HG03571 (cell line): ENCODE data around the gene LY6G6F.

Experiments
- ATAC-seq: cut with Tn5 transposase; IDR thresholded peaks from one replicate; pipeline ENCODE4 v1.9.1; 2021; ENCODE audit not compliant: unreplicated experiment

LY6G6F gene

DNA sequence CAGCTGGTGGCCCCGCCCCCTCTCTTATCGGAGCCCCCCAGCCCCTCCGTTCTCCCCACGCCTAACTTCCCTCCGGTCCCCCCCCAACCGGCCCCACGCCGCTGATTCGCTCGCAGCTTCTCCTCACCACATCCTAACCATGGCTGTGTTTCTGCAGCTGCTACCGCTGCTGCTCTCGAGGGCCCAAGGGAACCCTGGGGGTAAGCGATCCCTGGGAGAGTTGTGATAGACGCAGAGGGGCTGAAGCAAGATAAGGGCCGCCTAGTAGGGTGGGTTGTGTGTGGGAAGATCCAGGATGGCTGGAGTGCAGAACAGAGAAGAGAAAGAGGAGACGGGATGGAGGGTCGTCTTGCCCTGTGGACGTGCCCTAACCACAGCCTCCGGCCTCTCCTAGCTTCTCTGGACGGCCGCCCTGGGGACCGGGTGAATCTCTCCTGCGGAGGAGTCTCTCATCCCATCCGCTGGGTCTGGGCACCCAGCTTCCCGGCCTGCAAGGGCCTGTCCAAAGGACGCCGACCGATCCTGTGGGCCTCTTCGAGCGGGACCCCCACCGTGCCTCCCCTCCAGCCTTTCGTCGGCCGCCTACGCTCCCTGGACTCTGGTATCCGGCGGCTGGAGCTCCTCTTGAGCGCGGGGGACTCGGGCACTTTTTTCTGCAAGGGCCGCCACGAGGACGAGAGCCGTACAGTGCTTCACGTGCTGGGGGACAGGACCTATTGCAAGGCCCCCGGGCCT, 16.7 kb downstream of the LY6G6F start, which contains the start of gene MPIG6B:
Gene MPIG6B, plus strand, starts transcription at position 129 of the 735 bp plus-strand sequence. Its CDS starts 11 bp downstream, at position 140.
- ATAC-seq: no peak

DNA sequence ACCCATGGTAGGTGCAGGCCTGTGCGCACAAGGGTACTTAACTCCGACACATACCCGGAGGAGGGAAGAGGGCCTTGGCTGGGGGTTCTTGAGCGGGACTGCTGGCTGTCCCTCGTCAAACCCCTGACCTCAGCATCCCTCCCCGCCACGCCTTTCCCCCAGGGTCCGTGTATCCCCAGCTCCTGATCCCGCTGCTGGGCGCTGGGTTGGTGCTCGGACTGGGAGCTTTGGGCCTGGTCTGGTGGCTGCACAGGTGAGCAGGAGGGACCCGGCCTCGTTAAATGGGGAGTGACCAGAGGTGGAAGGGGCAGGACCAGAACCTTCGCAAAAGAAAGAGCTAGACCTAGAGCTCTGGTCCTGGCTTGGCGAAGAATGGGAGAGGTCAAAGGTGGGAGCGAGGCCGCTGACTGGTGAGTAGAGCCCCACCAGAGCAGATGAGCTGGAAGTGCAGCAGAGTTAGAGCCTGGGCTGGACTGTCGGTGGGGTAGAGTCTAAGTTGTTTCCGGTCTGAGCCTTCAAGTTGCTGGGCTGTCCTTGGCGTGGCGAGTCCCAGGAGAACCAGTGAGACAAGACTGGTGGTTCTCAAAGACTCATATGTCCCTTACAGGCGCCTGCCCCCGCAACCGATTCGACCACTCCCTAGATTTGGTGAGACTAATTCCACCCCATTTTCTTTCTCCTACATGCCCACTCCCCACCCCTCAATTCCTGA, 17.5 kb downstream of the LY6G6F start:
- ATAC-seq: no peak

DNA sequence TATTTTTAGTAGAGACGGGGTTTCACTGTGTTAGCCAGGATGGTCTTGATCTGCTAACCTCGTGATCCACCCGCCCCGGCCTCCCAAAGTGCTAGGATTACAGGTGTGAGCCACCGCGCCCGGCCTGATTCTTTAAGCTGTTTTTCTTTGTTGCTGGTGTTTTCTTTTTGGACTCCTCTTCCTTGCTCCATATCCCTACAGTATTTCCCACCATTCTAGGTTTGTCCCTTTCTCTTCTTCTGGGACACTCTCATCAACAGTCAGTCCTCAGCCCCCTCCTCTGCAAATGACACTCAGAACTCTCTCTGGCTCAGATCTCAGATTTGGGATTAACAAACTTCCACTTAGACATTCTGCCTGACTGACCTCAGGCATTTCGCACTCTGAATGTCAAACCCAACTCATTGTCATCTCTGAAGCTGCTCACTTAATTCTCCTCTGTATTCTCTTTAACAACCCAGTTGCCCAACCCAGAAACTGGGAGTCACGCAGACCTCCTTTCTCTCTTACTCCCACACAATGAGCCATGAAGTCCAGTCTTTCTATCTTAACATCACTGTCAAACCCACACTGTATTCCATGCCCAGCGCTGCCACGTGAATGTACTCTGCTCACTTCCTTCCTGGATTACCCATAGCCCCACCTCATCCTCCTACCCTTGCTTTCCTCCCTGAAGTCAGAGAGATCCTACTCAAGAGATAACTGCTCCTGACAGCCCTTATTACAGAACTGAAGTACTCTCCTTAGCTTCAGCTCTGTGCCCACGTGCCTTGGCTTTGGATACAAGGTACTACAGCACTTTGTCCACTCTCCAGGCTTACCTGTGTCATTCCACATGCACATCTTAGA, 19.1 kb downstream of the LY6G6F start:
- no peak for ATAC-seq

DNA sequence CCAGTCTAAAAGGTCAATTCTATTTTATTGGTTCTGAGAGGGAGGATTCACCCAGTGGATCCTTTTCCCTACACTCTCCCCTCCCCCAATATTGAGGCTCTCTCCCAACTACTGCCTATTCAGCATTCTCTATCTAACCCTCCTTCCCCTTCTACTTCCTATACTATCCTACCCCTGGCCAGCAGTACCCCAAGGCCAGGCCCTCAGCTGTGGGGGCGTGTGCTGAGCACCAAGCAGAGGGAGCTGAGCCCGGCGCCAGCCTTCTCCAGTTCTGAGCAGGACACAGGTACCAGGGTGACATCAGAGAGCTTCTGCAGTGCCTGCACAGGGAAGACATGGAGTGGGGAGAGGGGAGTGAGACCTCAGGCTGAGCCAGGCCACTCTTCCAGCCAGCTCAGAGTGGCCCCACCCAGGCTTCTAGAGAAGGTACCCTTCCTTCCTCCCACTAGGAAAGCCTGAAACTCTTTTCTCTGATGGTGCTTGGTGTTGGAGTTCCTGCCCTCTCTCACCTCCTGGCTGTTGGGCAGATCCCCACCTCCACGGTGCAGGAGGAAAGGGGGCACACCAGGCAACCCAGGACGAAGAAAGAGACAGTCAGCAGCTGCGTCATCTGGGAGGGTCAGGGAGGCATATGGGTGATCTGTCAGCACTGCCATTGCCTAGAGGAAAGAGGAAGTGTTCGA, 20.5 kb downstream of the LY6G6F start:
- no peak for ATAC-seq

DNA sequence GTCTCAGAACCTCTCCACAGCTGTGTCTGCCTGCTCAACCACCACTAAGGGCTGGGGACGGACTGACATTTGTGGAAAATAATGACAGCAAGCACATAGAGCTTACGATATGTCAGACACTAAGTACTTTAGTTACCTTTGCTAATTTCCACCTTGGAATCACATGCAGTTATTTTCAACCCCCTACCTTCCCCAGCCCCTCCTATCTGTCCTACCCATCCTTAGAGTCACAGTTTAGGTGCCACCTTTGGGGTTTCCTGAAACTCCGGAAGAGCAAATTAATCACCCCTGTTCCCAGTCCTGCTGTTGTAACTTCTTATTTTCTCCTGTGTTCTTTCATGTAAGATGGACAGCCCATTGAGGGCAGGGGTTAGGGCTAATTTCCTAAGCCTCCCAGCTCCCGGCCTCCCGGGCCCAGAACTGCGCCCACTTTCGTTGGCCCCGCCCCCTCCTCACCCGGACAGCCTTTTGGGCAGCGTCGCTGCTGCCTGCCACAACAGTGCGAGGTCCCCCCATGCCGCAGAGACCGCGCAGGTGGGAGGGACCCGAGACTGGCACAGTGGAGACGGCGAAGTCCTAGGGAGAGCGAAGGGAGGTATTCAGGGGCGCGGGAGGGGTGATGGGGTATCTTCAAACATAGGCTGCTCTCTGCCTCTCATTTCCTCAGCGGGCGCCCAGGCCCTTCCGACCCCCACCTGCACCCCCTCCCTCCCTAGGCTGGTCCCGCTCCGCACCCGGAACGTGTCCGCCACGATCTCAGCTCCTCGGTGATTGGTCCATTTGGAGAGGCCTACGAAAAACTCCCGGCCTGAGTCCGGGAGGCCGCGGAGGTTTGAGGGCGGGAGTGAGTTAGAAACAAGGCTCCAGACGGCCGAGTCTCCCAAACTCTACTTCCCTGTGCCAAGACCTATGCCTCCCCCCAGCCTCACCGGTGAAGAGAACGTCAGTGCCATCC, 21.3 kb downstream of the LY6G6F start:
- no peak for ATAC-seq

DNA sequence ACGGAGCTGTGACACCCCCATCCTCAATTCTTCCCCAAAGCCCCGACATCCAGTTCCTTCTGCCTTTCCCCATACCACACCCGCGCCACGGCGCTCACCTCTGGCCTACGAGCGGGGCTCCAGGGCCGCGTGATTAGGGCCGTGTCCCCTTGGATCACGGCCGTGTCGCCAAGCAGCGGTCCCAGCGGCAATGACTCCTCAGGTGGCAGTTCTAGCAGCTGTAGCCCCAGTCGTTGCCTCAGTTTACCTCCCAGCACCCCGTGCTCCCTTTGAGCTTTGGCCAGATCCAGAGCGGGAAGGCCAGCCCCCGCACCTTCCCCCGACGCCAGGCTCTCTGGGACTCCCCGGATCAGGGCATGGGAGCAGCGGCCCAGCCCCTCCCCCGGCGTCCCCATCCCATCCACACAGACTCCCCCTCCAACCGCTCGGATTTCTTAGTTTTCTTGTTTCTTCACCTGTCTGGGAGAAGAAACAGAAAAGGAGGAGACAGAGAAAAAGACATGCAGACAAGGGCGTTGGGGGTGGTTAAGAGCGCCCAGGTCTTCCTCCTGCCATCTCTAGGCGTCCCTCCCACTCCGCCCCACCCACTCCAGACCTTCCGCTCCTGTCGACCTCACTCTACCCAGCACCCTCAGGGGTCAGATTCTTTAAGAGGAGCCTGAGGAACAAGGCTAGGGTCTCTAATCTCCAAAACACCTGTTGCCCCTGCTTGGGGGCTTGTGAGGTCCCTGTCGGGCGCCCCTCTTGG, 22.3 kb downstream of the LY6G6F start, which contains the start of gene DDAH2:
Gene DDAH2, minus strand, starts transcription at position 533 of the 748 bp plus-strand sequence. Its CDS starts 138 bp downstream, at position 395.
- ATAC-seq: no peak

DNA sequence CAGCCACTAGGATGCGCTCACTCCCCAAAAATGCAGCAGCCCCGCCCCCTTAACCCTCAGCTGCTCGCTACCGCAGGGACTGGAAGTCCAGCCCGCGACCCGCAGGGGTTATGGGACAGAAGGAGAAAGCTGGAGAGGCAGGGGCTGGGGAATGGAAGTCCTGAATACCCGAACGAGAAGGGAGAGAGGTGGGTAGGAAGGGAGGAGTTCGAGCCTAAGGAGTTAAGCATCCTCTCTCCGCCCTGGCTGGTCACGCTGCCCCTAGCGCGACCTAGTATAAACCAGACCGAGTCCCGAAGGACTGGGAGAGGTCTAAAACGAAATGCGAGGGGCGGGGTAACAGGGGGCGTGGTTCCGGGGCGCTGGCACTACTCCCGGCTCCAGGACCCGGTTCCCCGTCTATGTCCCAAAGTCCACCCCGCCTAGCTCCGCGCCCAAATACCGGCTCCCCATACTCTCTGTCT, 22.9 kb downstream of the LY6G6F start:
- ATAC-seq: no peak

DNA sequence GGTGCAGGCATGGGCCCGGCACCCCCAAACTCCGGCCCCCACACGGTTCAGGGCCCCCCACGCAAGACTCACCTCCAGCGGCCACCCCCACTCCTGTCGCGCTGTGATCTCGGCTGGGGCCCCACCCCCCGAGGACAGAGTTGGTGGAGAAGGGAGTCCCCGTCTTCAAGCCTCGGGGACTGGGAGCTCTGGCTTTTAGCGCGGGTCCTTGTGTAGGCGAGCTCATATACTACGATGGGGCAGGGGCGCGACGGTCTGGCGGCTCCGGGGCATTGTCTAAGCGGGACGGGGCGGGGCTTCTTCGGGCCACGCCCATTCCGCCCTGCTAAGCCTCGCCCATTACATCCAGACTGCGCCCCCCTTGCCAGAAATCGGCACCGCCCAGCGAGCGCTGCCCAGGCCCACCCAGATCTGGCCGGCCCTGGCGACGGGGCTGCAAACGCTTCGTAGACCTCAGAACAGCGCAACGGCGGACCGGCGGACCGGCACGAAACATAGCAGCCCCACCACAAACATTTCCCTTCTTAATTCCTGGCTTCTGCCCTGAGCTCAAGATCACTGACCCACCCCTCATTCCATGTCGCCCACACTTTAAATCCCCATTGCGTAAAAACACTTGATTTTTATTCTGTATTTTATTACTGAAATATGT, 23.4 kb downstream of the LY6G6F start:
- no peak for ATAC-seq

DNA sequence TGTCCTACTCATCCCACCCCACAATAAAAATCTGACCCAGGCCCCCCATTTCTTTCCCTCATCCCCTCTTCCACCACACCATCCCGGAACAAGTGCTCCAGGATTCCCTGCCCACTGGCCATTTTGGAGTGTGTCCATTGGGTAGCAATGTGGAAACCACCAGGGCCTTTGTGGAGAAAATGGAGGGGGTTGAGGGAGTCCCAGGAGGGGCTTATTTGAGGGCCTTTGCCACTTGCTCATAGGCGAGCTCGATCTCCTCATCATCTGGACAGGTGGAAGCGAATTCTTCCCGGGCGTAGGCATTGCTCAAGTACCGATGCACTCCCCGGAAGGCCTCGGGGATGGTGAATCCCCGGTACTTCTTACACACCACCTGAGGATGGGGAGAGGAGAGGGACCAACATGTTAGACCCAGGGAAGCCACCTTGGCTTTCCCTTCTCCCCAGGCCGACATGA, 24.0 kb downstream of the LY6G6F start:
- ATAC-seq: no peak

DNA sequence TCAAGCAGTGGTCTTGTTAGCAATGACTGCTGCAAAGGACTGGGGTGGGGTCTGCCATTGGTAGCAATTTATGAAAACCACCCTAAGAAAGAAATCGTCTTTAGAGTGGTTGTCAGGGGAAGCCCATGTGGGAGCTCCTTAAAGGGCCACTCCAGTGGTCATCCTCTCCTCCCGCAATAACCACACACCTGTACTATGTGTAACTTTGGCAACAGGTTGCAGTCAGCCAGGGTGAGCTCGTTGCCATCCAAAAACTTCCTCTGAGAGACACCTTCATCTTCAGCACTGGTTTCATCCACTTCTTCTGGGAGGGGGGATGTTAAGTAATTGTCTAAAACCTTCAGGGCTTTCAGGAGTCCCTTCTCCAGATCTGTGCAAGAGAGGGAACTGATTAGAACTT, 25.4 kb downstream of the LY6G6F start:
- no peak for ATAC-seq

DNA sequence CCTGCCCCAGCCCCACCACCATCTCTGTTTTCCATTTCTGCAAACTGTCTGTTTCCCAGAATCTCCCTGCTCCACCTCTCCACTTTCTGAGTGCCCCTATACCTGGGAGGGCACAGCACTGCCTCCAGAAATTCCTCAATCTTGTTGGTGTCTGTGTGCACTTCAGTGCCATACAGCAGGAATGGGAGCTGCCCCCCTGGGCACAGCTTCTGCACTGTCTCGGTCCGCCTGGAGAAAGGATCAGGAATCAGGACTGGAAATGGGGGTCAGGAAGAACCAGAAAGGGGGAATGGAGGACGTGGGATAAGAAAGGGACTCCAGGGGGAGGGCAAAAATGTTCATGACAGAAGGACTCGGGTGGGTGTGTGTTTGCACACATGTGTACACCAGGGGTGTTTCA, 27.1 kb downstream of the LY6G6F start:
- no peak for ATAC-seq

DNA sequence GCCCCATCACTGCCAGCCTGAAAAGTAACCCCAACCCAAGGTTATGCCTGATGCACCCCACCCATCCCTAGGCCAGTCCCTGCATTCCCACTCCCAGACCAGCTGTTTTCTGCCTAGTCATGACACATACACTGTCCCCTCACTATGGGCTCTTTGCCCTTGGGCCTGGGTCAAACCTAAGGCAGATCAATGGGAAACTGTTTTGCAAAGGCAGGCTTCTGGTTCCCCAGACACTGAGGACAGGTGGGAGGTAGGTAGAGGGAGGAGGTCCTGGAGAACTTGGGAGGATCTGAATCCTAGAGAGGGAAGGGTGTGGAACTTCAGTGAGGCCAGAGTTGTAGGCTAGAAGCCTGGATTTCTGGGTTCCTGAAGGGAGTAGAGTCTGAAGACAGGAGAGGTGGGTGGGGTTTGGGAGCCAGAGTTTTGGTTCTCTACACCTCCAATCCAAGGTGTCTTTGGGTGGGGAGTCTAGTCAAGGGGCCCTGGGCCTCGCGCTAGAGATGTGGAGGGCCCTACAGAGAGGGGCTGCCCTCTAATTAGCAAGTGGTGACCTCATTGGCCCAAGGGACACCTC, 27.7 kb downstream of the LY6G6F start:
- no peak for ATAC-seq

DNA sequence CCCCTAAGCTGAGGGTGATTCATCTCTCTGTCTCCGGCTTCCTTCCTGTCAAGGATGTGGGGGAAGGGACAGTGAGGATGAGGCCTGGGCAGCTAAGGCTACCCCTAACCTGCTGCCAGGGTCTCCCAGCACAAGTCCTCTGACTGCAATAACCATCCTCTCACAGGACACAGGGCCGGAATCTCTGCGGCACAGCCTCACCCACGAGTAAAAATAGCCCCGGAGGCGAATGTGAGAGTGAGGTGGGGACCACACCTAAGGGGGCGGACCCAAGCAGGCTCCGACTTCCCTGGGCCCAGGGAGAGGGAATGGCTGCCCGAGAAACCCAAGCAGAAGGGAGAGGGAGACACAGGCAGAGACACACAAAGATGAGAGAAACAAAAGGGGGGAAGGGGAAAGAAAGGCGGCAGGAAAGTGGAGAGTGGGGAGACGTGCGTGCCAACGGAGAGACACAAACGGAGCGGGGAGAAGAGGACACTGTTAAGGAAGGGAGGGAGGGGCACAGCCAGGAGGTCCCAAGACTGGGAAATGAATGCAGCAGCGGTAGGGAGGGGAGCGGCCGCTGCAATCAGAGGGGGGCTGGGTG, 28.2 kb downstream of the LY6G6F start:
- ATAC-seq: no peak

DNA sequence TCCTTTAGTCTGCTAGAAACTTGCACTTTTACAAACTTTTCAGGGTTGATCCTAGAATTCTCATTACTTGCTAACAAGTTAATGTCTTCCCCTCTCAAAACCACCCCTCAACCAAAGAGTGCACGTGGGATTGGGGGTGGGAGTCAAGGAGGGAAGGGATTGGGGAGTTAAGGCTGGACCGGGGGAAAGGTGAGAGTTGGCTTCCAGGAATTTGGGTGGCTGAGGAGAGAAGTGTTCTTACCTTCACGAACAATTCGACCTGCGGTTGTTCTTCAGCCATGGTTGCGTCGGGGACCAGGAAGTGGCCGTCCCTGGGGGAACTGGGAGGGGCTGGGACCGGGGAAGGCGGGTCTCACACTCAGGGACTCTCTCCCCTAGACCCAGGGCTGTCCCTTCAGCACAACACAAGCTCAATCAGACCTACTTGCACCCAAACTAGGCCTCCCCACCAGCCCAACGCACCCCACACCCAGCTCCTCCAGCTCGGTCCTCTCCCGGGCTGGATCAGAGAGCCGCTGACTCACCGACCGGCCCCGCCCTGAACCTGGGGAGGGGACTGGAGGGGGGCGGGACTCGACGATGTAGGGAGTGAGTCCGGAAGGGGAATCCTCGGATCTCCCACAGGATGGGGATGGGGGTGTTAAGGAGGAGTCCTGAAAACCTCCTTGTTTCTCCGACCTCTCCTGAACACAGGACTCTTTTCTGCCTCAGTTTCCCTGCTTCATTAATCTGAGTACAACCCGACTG, 29.5 kb downstream of the LY6G6F start, which contains the start of gene CLIC1:
Gene CLIC1, minus strand, starts transcription at position 510 of the 747 bp plus-strand sequence. Its CDS starts 230 bp downstream, at position 280.
- peak; percentile 23 for ATAC-seq

DNA sequence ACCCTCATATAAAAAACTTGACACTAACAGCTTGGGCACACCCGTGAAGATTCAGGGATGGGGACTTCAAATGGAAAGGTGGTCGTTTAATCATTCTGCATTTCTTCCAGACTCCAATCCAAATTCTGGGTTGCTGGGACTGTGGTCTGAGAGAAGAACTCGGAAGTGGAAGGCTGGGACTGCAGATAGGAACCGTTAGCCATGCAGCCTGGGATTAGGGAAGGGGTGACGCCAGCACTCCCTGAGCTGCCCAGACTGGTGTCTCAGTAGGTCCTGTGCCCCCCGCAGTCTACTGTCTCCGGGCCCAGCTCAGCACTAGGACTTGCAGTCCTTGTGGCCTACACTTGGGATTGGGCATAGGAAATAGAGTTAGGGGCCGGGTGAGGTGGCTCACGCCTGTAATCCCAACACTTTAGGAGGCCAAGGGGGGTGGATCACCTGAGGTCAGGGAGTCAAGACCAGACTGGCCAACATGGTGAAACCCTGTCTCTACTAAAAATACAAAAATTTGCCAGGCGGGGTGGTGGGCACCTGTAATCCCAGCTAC, 30.2 kb downstream of the LY6G6F start:
- ATAC-seq: no peak

DNA sequence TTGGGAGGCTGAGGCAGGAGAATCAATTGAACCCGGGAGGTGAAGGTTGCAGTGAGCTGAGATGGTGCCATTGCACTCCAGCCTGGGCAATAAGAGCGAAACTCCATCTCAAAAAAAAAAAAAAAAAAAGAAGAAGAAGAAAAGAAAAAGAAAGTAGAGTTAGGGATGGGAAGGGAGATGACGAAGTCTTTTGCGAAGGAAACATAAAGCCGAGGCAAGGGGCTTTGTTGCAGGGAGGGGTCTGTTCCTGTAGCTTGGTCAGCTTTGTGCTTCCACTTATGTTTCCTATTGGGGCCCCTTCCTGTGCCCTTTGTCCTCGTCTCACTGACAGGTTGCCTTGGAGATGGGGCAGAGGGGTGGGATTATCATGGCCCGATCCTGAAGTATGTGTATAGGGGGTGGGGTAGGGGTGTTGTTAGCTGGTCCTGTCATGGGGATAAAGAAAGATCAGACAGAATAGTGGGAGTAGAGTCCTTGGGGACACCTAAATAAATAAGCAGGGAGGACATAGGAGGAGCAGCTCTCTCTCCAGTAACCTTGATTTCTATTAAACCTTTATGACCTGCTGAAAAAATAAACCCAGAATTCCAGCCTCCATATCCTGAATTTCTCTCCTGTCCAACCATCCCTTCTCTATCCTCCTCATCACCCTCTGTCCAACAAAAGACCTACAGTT, 30.8 kb downstream of the LY6G6F start:
- ATAC-seq: no peak
